MM.1S (cell line): ENCODE data around the gene KIRREL3.
A peak's percentile ranks its signal among the peaks of the same experiment; 100 is the strongest.

Experiments used
- DNase-seq: peaks from one replicate; pipeline ENCODE4 v3.0.0-alpha.2; 2015
- H2AFZ ChIP-seq: fragments of 300-600 bp; sonication (generic); 2 replicates; pipeline ENCODE4 v1.6.0; 2016; ENCODE audit warnings: antibody characterized with exemption, low read length
- H3F3A ChIP-seq: fragments of 300-600 bp; sonication (generic); 2 replicates; pipeline ENCODE4 v1.6.1; 2016; ENCODE audit warnings: mild to moderate bottlenecking, antibody characterized with exemption, low read length, moderate library complexity, mixed read lengths; ENCODE audit not compliant: insufficient read depth
- H3K27ac ChIP-seq: fragments of 300-600 bp; sonication (generic); 2 replicates; pipeline ENCODE4 v1.5.1; 2016; ENCODE audit warnings: mild to moderate bottlenecking, low read length
- H3K27me3 ChIP-seq: fragments of 300-600 bp; sonication (generic); replicated peaks from 2 replicates; pipeline ENCODE4 v1.6.0; 2016; ENCODE audit warnings: low read length; ENCODE audit not compliant: insufficient read depth
- H3K36me3 ChIP-seq: fragments of 300-600 bp; sonication (generic); replicated peaks from 2 replicates; pipeline ENCODE4 v1.6.1; 2016; ENCODE audit warnings: mild to moderate bottlenecking, low read length, mixed read lengths; ENCODE audit not compliant: insufficient read depth
- H3K4me1 ChIP-seq: fragments of 300-600 bp; sonication (generic); 2 replicates; pipeline ENCODE4 v1.6.1; 2016; ENCODE audit warnings: low read length, mixed read lengths
- H3K4me2 ChIP-seq: fragments of 300-600 bp; sonication (generic); 2 replicates; pipeline ENCODE4 v1.6.0; 2016; ENCODE audit warnings: low read depth, low read length
- H3K4me3 ChIP-seq: fragments of 300-600 bp; sonication (generic); 2 replicates; pipeline ENCODE4 v1.5.1; 2016; ENCODE audit warnings: low read length, mixed read lengths
- H3K79me2 ChIP-seq: fragments of 300-600 bp; sonication (generic); 2 replicates; pipeline ENCODE4 v1.6.1; 2016; ENCODE audit warnings: mixed run types, low read length, mixed read lengths
- H3K9ac ChIP-seq: fragments of 300-600 bp; sonication (generic); 2 replicates; pipeline ENCODE4 v1.6.1; 2016; ENCODE audit warnings: low read length, mixed read lengths
- H3K9me2 ChIP-seq: fragments of 300-600 bp; sonication (generic); replicated peaks from 2 replicates; pipeline ENCODE4 v1.6.1; 2016; ENCODE audit warnings: mild to moderate bottlenecking, low read length, mixed read lengths; ENCODE audit not compliant: insufficient read depth
- H3K9me3 ChIP-seq: fragments of 300-600 bp; sonication (generic); replicated peaks from 2 replicates; pipeline ENCODE4 v1.6.1; 2016; ENCODE audit warnings: mild to moderate bottlenecking, low read length, mixed read lengths; ENCODE audit not compliant: insufficient read depth
- H4K20me1 ChIP-seq: fragments of 300-600 bp; sonication (generic); 2 replicates; pipeline ENCODE4 v1.6.1; 2016; ENCODE audit warnings: mild to moderate bottlenecking, low read length, moderate library complexity, mixed read lengths; ENCODE audit not compliant: insufficient read depth
- EZH2 ChIP-seq: fragments of 300-600 bp; sonication (generic); optimal IDR thresholded peaks from 2 replicates; pipeline ENCODE3; 2017; ENCODE audit warnings: low read depth, mild to moderate bottlenecking, antibody characterized with exemption, low read length, mixed read lengths
- EZH2phosphoT487 ChIP-seq: fragments of 300-600 bp; sonication (generic); IDR thresholded peaks from 2 replicates; pipeline ENCODE4 v1.6.1; 2018; ENCODE audit warnings: antibody characterized with exemption, low read length
- TF ChIP-seq, protein P1 (sequence below): fragments of 300-600 bp; sonication (generic); IDR thresholded peaks from 2 replicates; pipeline ENCODE4 v1.5.1; 2016; ENCODE audit warnings: antibody characterized with exemption, low read length, mixed read lengths

The KIRREL3 gene

DNA sequence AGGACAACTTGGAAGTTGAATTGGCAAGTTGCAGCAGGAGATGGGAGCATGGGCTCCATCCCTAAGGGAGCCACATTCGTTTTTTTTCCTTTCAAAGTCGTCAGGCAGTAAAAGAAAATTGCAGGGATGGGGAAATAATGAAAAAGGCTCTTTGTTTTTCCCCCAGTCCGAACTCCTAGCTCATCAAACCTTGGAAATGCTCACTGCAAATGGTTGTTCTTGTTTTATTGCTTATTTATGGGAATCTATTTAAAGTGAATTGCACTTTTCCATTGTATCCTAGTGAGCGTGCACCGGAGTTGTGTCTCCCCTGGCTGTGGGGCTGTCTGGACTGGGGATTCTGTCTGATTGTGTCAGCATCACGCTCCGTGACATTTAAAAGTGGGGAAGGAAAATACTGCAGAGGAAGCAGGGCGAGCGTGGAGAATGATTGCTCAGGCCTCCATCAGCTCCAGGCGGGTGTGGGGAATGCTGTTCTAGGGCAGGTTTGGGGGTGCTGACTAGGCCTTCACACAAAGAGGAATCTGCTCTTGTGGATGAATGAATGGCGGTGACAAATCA lies 306.4 kb downstream of the KIRREL3 start:
- Histone ChIP-seq H3K4me3 (no peak overlapping the region), H3K9ac (no peak overlapping the region), H4K20me1 (no peaks in the 10 kb centered on the region), H3K79me2 (no peaks in the 10 kb centered on the region), H3K4me2 (no peak overlapping the region), H3K9me3 (no peaks in the 10 kb centered on the region), H3K9me2 (no peaks in the 10 kb centered on the region), H2AFZ (no peak overlapping the region), H3F3A (no peaks in the 10 kb centered on the region), H3K27ac (no peak overlapping the region), H3K27me3 (no peaks in the 10 kb centered on the region), H3K36me3 (no peaks in the 10 kb centered on the region), H3K4me1 (no peaks in the 10 kb centered on the region)
- TF ChIP-seq, protein P1, sequence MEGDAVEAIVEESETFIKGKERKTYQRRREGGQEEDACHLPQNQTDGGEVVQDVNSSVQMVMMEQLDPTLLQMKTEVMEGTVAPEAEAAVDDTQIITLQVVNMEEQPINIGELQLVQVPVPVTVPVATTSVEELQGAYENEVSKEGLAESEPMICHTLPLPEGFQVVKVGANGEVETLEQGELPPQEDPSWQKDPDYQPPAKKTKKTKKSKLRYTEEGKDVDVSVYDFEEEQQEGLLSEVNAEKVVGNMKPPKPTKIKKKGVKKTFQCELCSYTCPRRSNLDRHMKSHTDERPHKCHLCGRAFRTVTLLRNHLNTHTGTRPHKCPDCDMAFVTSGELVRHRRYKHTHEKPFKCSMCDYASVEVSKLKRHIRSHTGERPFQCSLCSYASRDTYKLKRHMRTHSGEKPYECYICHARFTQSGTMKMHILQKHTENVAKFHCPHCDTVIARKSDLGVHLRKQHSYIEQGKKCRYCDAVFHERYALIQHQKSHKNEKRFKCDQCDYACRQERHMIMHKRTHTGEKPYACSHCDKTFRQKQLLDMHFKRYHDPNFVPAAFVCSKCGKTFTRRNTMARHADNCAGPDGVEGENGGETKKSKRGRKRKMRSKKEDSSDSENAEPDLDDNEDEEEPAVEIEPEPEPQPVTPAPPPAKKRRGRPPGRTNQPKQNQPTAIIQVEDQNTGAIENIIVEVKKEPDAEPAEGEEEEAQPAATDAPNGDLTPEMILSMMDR: no peak
- no peak for TF ChIP-seq EZH2phosphoT487
- TF ChIP-seq EZH2: no peak
- DNase-seq: no peak

DNA sequence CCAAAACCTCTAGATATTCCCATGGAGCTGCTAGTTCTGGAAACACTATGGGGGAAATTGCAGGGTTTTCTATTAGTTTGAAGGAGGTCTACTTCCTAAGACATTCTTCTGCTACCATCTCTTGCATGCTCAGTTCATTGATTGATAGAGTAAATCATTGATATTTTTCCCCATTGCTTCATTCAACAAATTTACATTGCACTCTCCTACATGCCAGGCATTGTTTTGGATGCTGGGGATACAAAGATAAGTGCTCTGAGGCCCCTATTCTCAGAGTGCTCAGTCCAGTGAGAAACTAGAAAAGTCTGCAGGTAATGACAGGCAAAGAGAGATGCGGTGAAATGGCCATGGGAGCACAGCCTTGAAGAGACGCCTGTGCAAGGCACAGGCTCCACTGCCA lies 313.1 kb downstream of the KIRREL3 start:
- Histone ChIP-seq H3K4me3 (no peak overlapping the region), H3K4me2 (no peak overlapping the region), H3K9me2 (no peaks in the 10 kb centered on the region), H3K9ac (no peak overlapping the region), H3K79me2 (no peaks in the 10 kb centered on the region), H4K20me1 (no peaks in the 10 kb centered on the region), H2AFZ (no peak overlapping the region), H3K9me3 (no peaks in the 10 kb centered on the region), H3K4me1 (0 out of 2 replicates have a peak, but pooled peaks cover 4% of the 10 kb centered on the region), H3K36me3 (no peaks in the 10 kb centered on the region), H3K27ac (peak overlapping the region; percentile 23; the same call in 1 of the 2 replicates), H3F3A (no peaks in the 10 kb centered on the region), H3K27me3 (no peaks in the 10 kb centered on the region)
- TF ChIP-seq EZH2 (no peak), EZH2phosphoT487 (no peak)
- TF ChIP-seq, protein P1: no peak
- no peak for DNase-seq

DNA sequence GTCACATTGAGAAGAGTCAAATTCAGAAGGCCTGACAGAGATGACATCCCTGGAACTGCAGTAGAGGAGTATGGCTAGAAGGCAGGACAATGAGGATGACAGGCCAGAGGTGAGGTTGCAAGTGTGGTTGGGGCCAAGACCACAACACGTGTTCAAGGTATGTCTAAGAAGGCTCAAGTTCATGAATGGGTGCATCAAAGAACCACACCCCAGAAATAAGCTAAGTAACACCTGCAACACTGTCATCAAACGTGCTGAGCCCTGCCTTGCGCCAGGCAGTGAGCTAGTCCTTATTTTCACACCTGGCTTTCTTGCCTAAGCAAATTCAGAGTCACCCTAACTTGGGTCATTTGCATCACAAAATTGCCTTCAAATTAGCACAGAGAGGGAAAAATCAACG lies 313.6 kb downstream of the KIRREL3 start:
- Histone ChIP-seq H3K9me2 (no peaks in the 10 kb centered on the region), H3K4me3 (no peak overlapping the region), H3K27ac (peak overlapping the region; percentile 23; the same call in 1 of the 2 replicates), H3K36me3 (no peaks in the 10 kb centered on the region), H3K9ac (no peak overlapping the region), H3K4me1 (0 out of 2 replicates have a peak, but pooled peaks cover 4% of the 10 kb centered on the region), H3F3A (no peaks in the 10 kb centered on the region), H3K4me2 (no peak overlapping the region), H3K79me2 (no peaks in the 10 kb centered on the region), H4K20me1 (no peaks in the 10 kb centered on the region), H3K27me3 (no peaks in the 10 kb centered on the region), H2AFZ (no peak overlapping the region), H3K9me3 (no peaks in the 10 kb centered on the region)
- TF ChIP-seq EZH2phosphoT487 (no peak), EZH2 (no peak)
- TF ChIP-seq, protein P1: no peak
- peak; percentile 74 for DNase-seq
